GM23338 (cell line): Measurements from ENCODE around the gene SLC6A1. TPM values are rescaled to one million over a fixed set of nuclear protein-coding genes. Genes with fewer than 3 reads are reported as not detected.

Experiments
- ATAC-seq: fragments of 200-7000 bp; cut with Tn5 transposase; 3 replicates; pipeline ENCODE4 v1.9.1; 2020
- DNase-seq: peaks from one replicate; pipeline ENCODE4 v3.0.0-alpha.2; 2015; ENCODE audit warnings: low spot score
- H2AFZ ChIP-seq: fragments of 200-600 bp; sonication (generic); 2 replicates; pipeline ENCODE4 v1.8.0; 2016; ENCODE audit warnings: antibody characterized with exemption, mild to moderate bottlenecking, moderate library complexity
- H3F3A ChIP-seq: fragments of 200-600 bp; sonication (generic); replicated peaks from 2 replicates; pipeline ENCODE4 v1.8.0; 2017; ENCODE audit warnings: antibody characterized with exemption, mixed run types, low read depth
- H3K27ac ChIP-seq: fragments of 200-600 bp; sonication (generic); 2 replicates; pipeline ENCODE4 v1.6.1; 2016; ENCODE audit warnings: low read depth
- H3K27me3 ChIP-seq: fragments of 200-600 bp; sonication (generic); 2 replicates; pipeline ENCODE4 v1.8.0; 2016; ENCODE audit warnings: mild to moderate bottlenecking, mixed run types, moderate library complexity; ENCODE audit not compliant: insufficient read depth
- H3K36me3 ChIP-seq: fragments of 200-600 bp; sonication (generic); 2 replicates; pipeline ENCODE4 v1.8.0; 2016; ENCODE audit warnings: mild to moderate bottlenecking; ENCODE audit not compliant: insufficient read depth
- H3K4me1 ChIP-seq: fragments of 200-600 bp; sonication (generic); 2 replicates; pipeline ENCODE4 v1.8.0; 2016; ENCODE audit warnings: mild to moderate bottlenecking, moderate library complexity; ENCODE audit not compliant: insufficient read depth
- H3K4me2 ChIP-seq: fragments of 200-600 bp; sonication (generic); 2 replicates; pipeline ENCODE4 v1.7.1; 2017; ENCODE audit warnings: mixed run types
- H3K4me3 ChIP-seq: fragments of 200-600 bp; sonication (generic); 2 replicates; pipeline ENCODE4 v1.6.1; 2016; ENCODE audit warnings: mixed run types
- H3K79me2 ChIP-seq: fragments of 200-600 bp; sonication (generic); replicated peaks from 2 replicates; pipeline ENCODE4 v1.8.0; 2017; ENCODE audit warnings: mild to moderate bottlenecking; ENCODE audit not compliant: insufficient read depth
- H3K9me2 ChIP-seq: fragments of 200-600 bp; sonication (generic); 2 replicates; pipeline ENCODE4 v1.8.0; 2017; ENCODE audit not compliant: insufficient read depth
- H4K20me1 ChIP-seq: fragments of 200-600 bp; sonication (generic); replicated peaks from 2 replicates; pipeline ENCODE4 v1.8.0; 2017; ENCODE audit warnings: mild to moderate bottlenecking; ENCODE audit not compliant: insufficient read depth
- H3K27ac Mint-ChIP-seq: 2 replicates; pipeline ENCODE4 v1.8.0; 2020; ENCODE audit warnings: inconsistent platforms, mild to moderate bottlenecking, moderate library complexity, mixed read lengths
- H3K27me3 Mint-ChIP-seq: 3 replicates; pipeline ENCODE4 v1.8.0; 2022; ENCODE audit warnings: low read depth, mild to moderate bottlenecking, moderate library complexity, mixed read lengths, inconsistent platforms; ENCODE audit not compliant: insufficient read depth, poor library complexity
- H3K36me3 Mint-ChIP-seq: 3 replicates; pipeline ENCODE4 v1.8.0; 2021; ENCODE audit warnings: low read depth, mild to moderate bottlenecking, inconsistent platforms, moderate library complexity, mixed read lengths
- H3K4me1 Mint-ChIP-seq: 3 replicates; pipeline ENCODE4 v1.8.0; 2020; ENCODE audit warnings: mild to moderate bottlenecking, inconsistent platforms, mixed read lengths
- H3K4me3 Mint-ChIP-seq: 3 replicates; pipeline ENCODE4 v1.8.0; 2021; ENCODE audit warnings: moderate library complexity, mild to moderate bottlenecking, inconsistent platforms, mixed read lengths
- H3K9me3 Mint-ChIP-seq: 3 replicates; pipeline ENCODE4 v1.8.0; 2020; ENCODE audit warnings: moderate library complexity, mild to moderate bottlenecking, inconsistent platforms, mixed read lengths
- CREB1 ChIP-seq: fragments of 250-450 bp; sonication (Bioruptor Pico); IDR thresholded peaks from 2 replicates; pipeline ENCODE4 v1.5.0; 2020; ENCODE audit warnings: low read depth, mild to moderate bottlenecking, moderate library complexity
- POLR2AphosphoS5 ChIP-seq: IDR thresholded peaks from 2 replicates; pipeline ENCODE4 v1.6.1; 2016; ENCODE audit warnings: antibody characterized with exemption, low read depth
- REST ChIP-seq: IDR thresholded peaks from one replicate; pipeline ENCODE4 v1.6.1; 2018; ENCODE audit warnings: antibody characterized with exemption; ENCODE audit not compliant: unreplicated experiment
- STAT1 ChIP-seq: IDR thresholded peaks from one replicate; pipeline ENCODE4 v1.6.1; 2016; ENCODE audit warnings: antibody characterized with exemption; ENCODE audit not compliant: unreplicated experiment
- ZNF114 ChIP-seq: fragments of 250-450 bp; sonication (Bioruptor Pico); IDR thresholded peaks from 2 replicates; pipeline ENCODE4 v1.5.0; 2020; ENCODE audit warnings: mild to moderate bottlenecking, moderate library complexity
- ZNF331 ChIP-seq: fragments of 250-450 bp; sonication (Bioruptor Pico); IDR thresholded peaks from 2 replicates; pipeline ENCODE4 v1.5.0; 2020; ENCODE audit warnings: low read depth, mild to moderate bottlenecking, moderate library complexity
- polyA plus RNA-seq: library from polyadenylated mRNA; unstranded; fragments of >200 nt; fragmentation: Nextera tagmentation; extraction: Ambion mirVana; gene quantifications from 2 replicates; pipeline ENCODE4 v1.2.1, GENCODE V29; 2016
- total RNA-seq: library from RNA; depleted of rRNA; stranded (reverse); fragments of >200 nt; shearing (Covaris generic); gene quantifications from 2 replicates; pipeline ENCODE4 v1.2.3, GENCODE V29; 2014
- TF ChIP-seq, protein P1 (sequence below): fragments of 250-450 bp; sonication (Bioruptor Pico); IDR thresholded peaks from 2 replicates; pipeline ENCODE4 v1.5.0; 2020; ENCODE audit warnings: mild to moderate bottlenecking, moderate library complexity
- TF ChIP-seq, protein P2 (sequence below), 2 experiments: fragments of 200-600 bp in 1 of 2; sonication (generic) in 1 of 2; conservative IDR thresholded peaks; 2 replicates each; pipeline versions ENCODE4 v1.5.1 to v1.6.1; 2016 to 2017; ENCODE audit warnings: antibody characterized with exemption in 2 of 2, low read depth in 2 of 2, mild to moderate bottlenecking in 2 of 2, moderate library complexity in 1 of 2

The SLC6A1 gene
- total and polyA plus RNA-seq, 2 experiments from 2014 or later = 0.16 to 0.28 TPM

DNA sequence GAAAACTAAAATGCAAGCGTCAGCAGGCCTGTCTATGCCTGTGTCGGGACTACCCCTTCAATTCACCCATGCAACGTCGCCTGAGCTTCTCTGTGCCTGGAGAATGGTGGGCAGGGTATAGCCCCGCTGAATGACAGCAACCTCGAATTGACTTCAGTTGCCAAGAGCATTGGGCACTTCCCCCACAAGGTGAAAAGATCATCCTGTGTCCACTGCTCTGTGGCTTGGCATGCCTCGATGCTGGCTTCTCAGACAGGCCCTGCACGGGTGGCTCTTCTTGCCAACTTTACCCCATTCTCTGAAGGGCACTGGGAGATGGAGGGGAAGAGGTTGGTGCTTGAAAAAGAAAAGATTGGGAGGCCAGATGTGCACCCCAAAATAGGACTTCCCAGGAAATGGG lies 3.3 kb downstream of the SLC6A1 start:
- peaks cover 48% of the 10 kb centered on the region for H3K27me3 ChIP-seq
- Mint-ChIP-seq H3K27ac (no peak overlapping the region), H3K4me3 (no peak overlapping the region), H3K4me1 (peaks cover 6% of the 10 kb centered on the region), H3K9me3 (no peaks in the 10 kb centered on the region; the same call in 2 of the 3 replicates), H3K27me3 (peaks cover 49% of the 10 kb centered on the region), H3K36me3 (no peaks in the 10 kb centered on the region; the same call in 2 of the 3 replicates)
- H2AFZ ChIP-seq = no peak overlapping the region
- H3K9me2 ChIP-seq = no peaks in the 10 kb centered on the region
- no peaks in the 10 kb centered on the region; the same call in 1 of the 2 replicates for H4K20me1 ChIP-seq
- H3K27ac ChIP-seq = no peak overlapping the region
- H3K4me1 ChIP-seq = 0 out of 2 replicates have a peak, but pooled peaks cover 7% of the 10 kb centered on the region
- no peak overlapping the region for H3K4me2 ChIP-seq
- no peaks in the 10 kb centered on the region for H3K79me2 ChIP-seq
- DNase-seq (no peak), ATAC-seq (no peak)
- TF ChIP-seq, protein P1, sequence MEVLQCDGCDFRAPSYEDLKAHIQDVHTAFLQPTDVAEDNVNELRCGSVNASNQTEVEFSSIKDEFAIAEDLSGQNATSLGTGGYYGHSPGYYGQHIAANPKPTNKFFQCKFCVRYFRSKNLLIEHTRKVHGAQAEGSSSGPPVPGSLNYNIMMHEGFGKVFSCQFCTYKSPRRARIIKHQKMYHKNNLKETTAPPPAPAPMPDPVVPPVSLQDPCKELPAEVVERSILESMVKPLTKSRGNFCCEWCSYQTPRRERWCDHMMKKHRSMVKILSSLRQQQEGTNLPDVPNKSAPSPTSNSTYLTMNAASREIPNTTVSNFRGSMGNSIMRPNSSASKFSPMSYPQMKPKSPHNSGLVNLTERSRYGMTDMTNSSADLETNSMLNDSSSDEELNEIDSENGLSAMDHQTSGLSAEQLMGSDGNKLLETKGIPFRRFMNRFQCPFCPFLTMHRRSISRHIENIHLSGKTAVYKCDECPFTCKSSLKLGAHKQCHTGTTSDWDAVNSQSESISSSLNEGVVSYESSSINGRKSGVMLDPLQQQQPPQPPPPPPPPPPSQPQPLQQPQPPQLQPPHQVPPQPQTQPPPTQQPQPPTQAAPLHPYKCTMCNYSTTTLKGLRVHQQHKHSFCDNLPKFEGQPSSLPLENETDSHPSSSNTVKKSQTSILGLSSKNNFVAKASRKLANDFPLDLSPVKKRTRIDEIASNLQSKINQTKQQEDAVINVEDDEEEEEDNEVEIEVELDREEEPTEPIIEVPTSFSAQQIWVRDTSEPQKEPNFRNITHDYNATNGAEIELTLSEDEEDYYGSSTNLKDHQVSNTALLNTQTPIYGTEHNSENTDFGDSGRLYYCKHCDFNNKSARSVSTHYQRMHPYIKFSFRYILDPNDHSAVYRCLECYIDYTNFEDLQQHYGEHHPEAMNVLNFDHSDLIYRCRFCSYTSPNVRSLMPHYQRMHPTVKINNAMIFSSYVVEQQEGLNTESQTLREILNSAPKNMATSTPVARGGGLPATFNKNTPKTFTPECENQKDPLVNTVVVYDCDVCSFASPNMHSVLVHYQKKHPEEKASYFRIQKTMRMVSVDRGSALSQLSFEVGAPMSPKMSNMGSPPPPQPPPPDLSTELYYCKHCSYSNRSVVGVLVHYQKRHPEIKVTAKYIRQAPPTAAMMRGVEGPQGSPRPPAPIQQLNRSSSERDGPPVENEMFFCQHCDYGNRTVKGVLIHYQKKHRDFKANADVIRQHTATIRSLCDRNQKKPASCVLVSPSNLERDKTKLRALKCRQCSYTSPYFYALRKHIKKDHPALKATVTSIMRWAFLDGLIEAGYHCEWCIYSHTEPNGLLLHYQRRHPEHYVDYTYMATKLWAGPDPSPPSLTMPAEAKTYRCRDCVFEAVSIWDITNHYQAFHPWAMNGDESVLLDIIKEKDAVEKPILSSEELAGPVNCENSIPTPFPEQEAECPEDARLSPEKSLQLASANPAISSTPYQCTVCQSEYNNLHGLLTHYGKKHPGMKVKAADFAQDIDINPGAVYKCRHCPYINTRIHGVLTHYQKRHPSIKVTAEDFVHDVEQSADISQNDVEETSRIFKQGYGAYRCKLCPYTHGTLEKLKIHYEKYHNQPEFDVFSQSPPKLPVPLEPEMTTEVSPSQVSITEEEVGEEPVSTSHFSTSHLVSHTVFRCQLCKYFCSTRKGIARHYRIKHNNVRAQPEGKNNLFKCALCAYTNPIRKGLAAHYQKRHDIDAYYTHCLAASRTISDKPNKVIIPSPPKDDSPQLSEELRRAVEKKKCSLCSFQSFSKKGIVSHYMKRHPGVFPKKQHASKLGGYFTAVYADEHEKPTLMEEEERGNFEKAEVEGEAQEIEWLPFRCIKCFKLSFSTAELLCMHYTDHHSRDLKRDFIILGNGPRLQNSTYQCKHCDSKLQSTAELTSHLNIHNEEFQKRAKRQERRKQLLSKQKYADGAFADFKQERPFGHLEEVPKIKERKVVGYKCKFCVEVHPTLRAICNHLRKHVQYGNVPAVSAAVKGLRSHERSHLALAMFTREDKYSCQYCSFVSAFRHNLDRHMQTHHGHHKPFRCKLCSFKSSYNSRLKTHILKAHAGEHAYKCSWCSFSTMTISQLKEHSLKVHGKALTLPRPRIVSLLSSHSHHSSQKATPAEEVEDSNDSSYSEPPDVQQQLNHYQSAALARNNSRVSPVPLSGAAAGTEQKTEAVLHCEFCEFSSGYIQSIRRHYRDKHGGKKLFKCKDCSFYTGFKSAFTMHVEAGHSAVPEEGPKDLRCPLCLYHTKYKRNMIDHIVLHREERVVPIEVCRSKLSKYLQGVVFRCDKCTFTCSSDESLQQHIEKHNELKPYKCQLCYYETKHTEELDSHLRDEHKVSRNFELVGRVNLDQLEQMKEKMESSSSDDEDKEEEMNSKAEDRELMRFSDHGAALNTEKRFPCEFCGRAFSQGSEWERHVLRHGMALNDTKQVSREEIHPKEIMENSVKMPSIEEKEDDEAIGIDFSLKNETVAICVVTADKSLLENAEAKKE (CRISPR knock-in tag) = no peak
- TF ChIP-seq CREB1 (CRISPR knock-in tag) (no peak), ZNF114 (CRISPR knock-in tag) (no peak), REST (no peak), ZNF331 (CRISPR knock-in tag) (no peak), STAT1 (no peak), POLR2AphosphoS5 (no peak)
- TF ChIP-seq, protein P2, sequence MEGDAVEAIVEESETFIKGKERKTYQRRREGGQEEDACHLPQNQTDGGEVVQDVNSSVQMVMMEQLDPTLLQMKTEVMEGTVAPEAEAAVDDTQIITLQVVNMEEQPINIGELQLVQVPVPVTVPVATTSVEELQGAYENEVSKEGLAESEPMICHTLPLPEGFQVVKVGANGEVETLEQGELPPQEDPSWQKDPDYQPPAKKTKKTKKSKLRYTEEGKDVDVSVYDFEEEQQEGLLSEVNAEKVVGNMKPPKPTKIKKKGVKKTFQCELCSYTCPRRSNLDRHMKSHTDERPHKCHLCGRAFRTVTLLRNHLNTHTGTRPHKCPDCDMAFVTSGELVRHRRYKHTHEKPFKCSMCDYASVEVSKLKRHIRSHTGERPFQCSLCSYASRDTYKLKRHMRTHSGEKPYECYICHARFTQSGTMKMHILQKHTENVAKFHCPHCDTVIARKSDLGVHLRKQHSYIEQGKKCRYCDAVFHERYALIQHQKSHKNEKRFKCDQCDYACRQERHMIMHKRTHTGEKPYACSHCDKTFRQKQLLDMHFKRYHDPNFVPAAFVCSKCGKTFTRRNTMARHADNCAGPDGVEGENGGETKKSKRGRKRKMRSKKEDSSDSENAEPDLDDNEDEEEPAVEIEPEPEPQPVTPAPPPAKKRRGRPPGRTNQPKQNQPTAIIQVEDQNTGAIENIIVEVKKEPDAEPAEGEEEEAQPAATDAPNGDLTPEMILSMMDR (conservative IDR thresholded peaks at IDR 0.05; ENCODE audit: low read depth in 2 of 2) = no peak
- H3F3A ChIP-seq = no peaks in the 10 kb centered on the region
- no peaks in the 10 kb centered on the region for H3K36me3 ChIP-seq
- H3K4me3 ChIP-seq = no peak overlapping the region
